ENCODE results near the gene MYO18B. TPM values are rescaled to one million over a fixed set of nuclear protein-coding genes. Genes with fewer than 3 reads are reported as not detected.

The MYO18B gene
- total and polyA plus RNA-seq, 2 of the 4 experiments (the other 2 are of a cell fraction) = under 0.01 TPM; not detected in 1

DNA sequence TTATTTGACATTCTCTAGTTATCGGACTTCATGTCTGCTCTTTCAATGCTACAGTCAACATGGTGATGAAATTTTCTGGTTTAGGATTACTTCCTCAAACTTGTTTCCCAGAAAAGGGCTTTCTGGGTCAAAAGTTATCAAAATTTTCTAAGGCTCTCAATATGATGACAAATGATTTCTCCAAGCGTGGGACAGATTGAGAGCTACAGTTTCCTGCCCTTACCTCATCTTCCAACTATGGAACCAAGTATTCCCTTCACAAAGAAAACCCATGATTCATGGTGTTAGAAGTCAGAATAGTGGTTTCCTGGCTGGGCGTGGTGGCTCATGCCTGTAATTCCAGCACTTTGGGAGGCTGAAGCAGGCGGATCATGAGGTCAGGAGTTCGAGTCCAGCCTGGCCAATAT, 17.8 kb downstream of the MYO18B start:
- no peak overlapping the region for H2BK20ac ChIP-seq (ENCODE audit: low read depth, low read length)
- no peak overlapping the region for H3K4ac ChIP-seq (ENCODE audit: low read depth, low read length)
- dilution Hi-C loops (cut with HindIII; ENCODE audit: low sequenced_read_pairs, unreplicated experiment) (no loop called here), in situ Hi-C loops (cut with MboI; ENCODE audit: low sequenced_read_pairs) (no loop called here), intact Hi-C loops (cut with micrococcal nuclease) (no loop called here)
- WGBS, 2 experiments (ENCODE audit: extremely low coverage in 2 of 2, insufficient read length in 1 of 2) = no CpG with 5 or more reads among the region's 5 CpGs
- H3K23ac ChIP-seq (ENCODE audit: low read depth, low read length) = no peak overlapping the region
- peak overlapping the region in 1 of 2 experiments; percentile 48; a peak in 1 of 4 replicates for H4K8ac ChIP-seq (ENCODE audit: low read depth in 2 of 2, low read length in 2 of 2)
- H2BK5ac ChIP-seq (ENCODE audit: low read depth, low read length, poor library complexity, severe bottlenecking) = peak overlapping the region; percentile 54
- H2BK15ac ChIP-seq (ENCODE audit: low read depth, low read length) = no peak overlapping the region
- TF ChIP-seq POLR2A (IDR thresholded peaks at IDR 0.05; ENCODE audit: low read depth, low read length) (no peak), RCOR1 (IDR thresholded peaks at IDR 0.05; ENCODE audit: insufficient replicate concordance, low read length) (peak; percentile 41)
- no peaks in the 10 kb centered on the region for H3K79me1 ChIP-seq (ENCODE audit: low read depth in 1 of 2, low read length in 2 of 2)
- no peak overlapping the region for H3K9ac ChIP-seq (ENCODE audit: low read depth, low read length)
- H4K91ac ChIP-seq (ENCODE audit: insufficient read depth, low read depth, low read length) = no peak overlapping the region
- H3K27me3 ChIP-seq (ENCODE audit: control insufficient read depth, insufficient read depth, low read length) = no peaks in the 10 kb centered on the region
- H4K5ac ChIP-seq (ENCODE audit: low read depth, low read length) = no peak overlapping the region
- H2BK120ac ChIP-seq (ENCODE audit: low read depth, low read length) = no peak overlapping the region; the same call in 1 of the 2 replicates
- peaks cover 2% of the 10 kb centered on the region; the same call in 1 of the 2 replicates for H3K9me3 ChIP-seq (ENCODE audit: control insufficient read depth, insufficient read depth, low read length)
- 0 out of 2 replicates have a peak, but pooled peaks cover 5% of the 10 kb centered on the region for H3K9me1 ChIP-seq (ENCODE audit: insufficient read depth, low read length)
- no peak overlapping the region for H3K18ac ChIP-seq (ENCODE audit: low read depth, low read length)
- no peaks in the 10 kb centered on the region for H3K4me1 ChIP-seq (ENCODE audit: control insufficient read depth, insufficient read depth, low read length)
- POLR2A ChIA-PET (ENCODE audit: unreplicated experiment) = no interaction called here
- H3K36me3 ChIP-seq (ENCODE audit: control insufficient read depth, insufficient read depth, low read length) = no peaks in the 10 kb centered on the region
- no peak overlapping the region for H3K4me3 ChIP-seq (ENCODE audit: insufficient read depth, low read depth, low read length)
- CTCF ChIA-PET = interaction anchor here (1.8 kb wide), 1 partner anchor 13 kb away, joined by 5 read pairs; no protein-coding TSS in a partner anchor
- no peak overlapping the region for H3K14ac ChIP-seq (replicated peaks; ENCODE audit: low read depth, low read length)
- H3K4me2 ChIP-seq (ENCODE audit: low read depth, low read length) = no peak overlapping the region
- no peak overlapping the region for H3K27ac ChIP-seq (ENCODE audit: insufficient read depth, low read length)
- no TSS peak for BruUV-seq (replicated peaks)
- no peak overlapping the region for H2AK5ac ChIP-seq (ENCODE audit: low read depth, low read length)
- ATAC-seq (ENCODE audit: low read depth) (peak; percentile 72), DNase-seq (peak; percentile 90)
- H4K20me1 ChIP-seq (ENCODE audit: insufficient read depth, low read length) = no peaks in the 10 kb centered on the region
- H2AFZ ChIP-seq (replicated peaks; ENCODE audit: low read length, poor library complexity) = no peak overlapping the region
- no peak overlapping the region for H2AK9ac ChIP-seq (replicated peaks; ENCODE audit: low read depth, low read length, poor library complexity)
- H3K56ac ChIP-seq (ENCODE audit: extremely low read depth, insufficient read depth, low read length) = no peak overlapping the region
